GM19455 (cell line): ENCODE results near the gene KCND2.
"Not testable (repeated sequence)": the region's sequence is repeated elsewhere in the genome, so short reads cannot be mapped to it uniquely, and the experiment has no call there.

ENCODE experiments used
- ATAC-seq: cut with Tn5 transposase; IDR thresholded peaks from one replicate; pipeline ENCODE4 v1.9.1; 2021; ENCODE audit not compliant: unreplicated experiment

KCND2 gene

DNA sequence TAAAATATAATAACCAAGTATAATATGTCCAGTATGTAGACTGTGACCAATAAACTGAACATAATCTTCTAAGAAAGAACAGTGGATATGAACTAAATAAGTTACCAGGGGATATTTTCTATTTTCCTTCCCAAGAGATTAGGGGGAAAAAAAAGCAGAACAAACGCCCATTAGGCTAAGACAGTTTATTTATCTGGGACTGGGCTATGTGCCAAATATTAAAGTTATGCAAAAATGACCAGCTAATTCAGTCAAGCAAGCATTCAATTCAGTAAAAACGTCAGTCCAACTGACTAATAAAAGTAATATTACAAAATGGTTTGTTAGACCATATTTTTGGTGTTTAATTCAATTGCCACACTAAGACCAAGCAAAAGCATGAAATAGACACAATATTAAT is 462.8 kb downstream of the KCND2 start:
- ATAC-seq, result no peak

DNA sequence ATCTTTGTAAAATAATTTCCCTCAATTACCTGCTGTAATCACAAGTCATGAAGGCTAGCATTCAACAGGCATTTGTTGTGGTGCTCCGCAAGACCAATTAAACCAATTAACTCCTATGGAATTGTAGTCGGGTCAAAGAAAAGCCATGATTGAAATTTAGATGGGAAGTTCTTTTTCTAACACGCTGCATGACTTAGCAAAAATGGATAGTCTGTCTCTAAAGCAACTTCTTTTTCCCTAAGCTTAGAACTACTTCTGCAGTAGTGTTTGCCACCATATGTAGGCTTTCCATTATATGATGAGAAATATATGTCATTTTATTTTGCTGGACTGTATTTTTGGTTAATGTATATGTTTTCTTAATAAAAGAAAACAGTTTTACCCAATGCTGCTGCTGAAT is 465.8 kb downstream of the KCND2 start:
- no peak for ATAC-seq

DNA sequence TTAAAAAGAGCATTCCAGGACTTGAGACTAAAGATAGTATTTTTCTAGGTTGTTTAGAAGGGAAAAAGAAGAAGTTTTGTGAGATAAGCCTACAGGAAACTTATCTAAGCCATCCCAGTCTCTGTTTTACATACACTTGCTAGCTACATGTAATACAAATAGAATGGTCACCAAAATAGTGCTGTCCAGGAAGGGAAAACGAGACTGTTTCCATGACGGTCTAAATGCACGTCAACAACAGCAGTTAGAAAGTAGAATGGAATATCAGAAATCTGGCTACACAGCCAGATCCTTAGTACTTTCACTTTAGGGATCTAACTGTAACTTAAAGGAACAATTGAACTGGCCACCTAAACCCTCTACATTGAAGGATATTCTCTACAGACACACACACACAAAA is 467.4 kb downstream of the KCND2 start:
- ATAC-seq, result no peak

DNA sequence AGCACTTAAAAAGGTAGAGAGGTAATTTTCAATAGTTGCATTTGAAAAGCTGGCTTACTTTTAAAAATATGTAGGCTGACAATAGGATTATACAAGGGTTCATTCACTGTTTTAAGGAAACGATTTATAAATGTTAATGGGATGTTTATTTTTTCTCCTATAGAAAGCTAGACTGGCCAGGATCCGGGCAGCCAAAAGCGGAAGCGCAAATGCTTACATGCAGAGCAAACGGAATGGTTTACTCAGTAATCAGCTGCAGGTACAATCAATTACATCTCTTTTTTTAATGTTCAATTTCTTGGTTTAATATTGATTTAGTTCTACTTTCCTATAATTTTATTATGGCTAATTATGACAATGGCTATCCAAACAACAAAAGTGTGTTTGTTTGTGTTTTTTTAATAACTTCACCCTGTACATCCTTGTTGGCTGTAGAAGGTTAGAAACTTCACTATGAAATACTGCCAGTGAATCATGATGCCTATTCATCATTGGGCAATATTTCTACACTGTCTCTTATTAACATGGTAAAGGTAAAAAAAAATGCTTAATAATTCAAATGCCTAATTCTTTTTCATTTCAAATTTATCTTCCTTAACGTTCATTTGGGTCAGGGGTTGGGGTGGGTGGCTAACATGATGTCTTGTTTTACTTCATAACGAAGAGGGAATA is 468.5 kb downstream of the KCND2 start:
- ATAC-seq, result no peak

DNA sequence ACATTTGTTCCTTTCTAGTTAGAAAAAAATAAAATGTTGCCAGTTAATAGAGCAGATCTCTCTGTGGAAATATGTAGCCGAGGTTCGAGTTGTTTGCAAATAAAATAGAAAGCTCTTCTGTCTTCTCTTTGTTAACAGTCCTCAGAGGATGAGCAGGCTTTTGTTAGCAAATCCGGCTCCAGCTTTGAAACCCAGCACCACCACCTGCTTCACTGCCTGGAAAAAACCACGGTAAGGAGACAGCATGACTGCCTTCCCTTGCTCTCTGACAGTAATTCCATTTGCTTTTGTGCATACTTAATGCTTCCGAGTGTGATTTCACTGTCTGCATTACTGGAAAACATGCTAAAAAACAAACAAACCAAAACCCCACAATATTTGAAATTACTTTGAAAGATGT is 469.4 kb downstream of the KCND2 start:
- ATAC-seq, result no peak

DNA sequence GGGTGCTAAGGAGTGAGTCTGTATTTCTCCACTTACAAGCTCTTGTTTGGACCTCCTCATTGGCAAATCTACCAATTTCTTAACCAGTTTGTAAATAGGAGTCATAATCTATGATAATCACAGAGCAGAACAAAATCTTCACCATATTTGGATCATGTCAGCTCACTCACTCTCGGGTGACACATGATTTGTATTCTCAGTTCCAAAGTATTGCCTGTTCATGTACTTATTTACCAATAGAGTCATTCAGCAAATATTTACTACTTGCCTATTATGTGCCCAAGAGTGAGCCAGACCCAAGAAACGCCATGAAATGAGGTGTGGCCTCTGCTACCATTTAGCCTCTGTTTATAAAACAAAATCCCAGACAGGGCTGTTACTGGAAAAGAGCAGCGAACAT is 470.2 kb downstream of the KCND2 start:
- no peak for ATAC-seq

DNA sequence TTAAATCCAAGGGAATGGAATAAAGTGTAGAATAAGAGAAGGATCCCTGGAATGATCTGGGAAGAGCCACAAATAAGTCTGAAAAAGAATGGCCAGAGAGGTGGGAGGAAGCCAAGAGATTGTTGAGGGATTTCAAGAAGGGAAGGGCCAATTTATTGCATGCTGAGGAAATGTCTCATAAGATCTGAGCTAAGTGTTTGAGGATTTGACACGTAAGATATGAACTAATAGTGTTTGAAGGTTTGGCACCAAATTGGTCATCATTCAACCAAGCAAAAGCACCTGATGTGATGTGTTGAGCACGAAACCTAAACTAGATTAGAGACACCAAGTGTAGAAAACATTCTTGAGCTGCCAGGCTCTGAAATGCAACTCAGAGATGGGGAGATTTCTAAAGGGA is 487.1 kb downstream of the KCND2 start:
- ATAC-seq, result no peak

DNA sequence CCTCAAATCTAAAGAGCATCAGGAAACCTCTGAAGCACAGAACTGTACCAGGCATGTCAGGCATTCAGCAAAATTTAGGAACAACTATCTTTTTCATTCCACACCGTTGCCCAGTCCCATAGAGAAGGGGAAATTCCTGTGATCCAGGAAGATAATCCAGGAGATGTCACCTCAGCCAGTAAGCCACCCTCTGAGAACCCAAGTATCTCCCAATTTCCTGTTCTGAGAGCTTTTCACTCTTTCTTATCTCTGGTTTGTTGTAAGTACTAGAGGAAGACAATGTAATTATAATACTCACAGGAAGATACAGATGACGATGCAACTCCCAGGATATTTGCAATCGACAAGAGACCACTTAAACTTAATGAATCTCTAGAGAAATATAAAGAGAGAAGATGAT is 487.9 kb downstream of the KCND2 start:
- ATAC-seq, result no peak

DNA sequence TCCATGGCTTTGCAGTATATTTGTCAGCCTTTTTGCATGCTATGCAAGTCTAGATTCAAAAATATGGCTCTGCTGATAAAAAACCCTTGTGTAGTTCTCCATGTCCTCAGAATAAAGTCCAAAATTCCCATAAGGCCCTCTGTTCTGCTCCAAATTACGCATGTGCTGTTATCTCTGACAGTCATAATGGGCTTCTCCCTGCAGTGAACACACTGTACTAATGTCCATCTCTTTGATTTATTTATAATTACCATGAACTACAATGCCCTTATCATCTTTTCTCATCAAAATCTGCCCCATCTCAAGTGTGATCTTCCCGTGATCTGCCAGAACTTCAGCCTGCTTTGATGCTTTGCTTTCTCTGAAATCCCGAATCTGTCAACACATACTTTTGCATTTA is 497.2 kb downstream of the KCND2 start:
- no peak for ATAC-seq

DNA sequence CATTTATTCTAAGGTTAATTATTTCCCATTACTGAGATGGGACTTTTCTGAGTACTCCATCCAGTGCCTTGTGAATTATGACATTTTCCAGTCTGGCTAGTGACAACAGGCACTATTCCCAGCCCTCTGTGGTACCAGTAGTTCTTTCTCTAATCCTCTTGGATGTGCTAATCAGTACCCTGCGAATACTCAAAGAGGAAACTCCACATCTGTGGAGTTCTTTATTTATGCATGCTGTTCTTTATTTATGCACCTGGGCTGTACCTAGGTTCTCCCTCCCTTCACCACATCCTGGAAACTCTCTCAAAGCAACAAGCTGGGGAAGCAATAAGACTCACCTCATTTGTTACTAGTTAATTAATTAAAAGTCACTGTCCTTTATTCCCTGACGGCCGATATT is 501.5 kb downstream of the KCND2 start:
- no peak for ATAC-seq

DNA sequence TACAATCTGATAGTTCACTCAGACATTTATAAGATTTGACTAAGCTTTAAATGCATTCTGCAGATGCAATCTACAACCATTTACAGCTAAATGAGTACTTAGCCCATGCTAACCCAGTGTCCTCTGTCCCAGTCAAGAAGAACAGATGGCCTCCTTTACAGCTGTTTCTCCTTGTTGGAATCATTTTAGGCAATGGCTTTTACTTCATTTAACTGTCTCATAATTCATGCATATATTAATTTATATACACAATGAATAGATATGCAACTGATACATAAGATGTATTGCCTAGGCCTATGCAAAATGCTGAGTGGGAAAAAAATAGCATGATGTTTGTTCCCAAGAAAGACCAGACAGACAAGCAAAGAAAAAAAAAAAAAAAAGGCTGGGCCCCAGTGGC is 502.8 kb downstream of the KCND2 start:
- no peak for ATAC-seq

DNA sequence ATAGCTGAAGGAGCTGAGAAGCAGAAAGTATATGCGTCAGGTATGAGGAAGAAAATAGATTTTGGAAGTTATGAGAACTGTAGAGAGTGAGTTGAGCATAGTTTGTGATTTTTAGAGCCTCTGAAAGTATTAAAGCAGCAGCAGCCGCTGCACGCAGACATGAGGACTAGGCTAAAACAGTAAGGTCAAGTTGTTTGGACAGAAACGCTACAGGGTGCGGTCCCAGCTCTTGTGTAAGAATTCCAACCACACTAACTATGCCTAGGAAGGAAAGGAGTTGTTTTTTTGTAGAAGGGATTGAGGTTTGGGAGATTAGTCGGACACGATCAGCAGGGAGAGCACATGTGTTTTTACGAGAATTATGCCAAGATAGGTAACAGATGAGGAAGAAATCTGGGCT is 506.1 kb downstream of the KCND2 start:
- ATAC-seq, result not testable (repeated sequence)

DNA sequence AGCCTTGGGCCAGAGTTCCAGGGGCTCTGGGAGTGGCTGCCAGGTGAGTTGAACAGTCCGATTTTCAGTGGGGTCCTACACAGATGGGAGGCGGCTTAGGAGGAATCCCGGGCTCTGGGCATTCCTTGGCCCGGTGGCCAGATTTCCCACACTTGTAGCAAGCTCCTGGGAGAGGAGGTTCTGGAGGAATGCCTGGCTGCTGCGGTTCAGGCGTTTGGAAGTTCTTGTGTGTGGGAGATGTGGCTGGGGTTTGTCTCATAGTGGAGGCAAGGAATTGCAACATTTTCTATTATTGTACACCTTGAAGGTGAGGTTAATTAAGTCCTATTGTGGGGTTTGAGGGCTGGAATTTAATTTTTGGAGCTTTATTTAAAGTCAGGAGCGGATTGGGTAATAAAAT is 507.5 kb downstream of the KCND2 start:
- ATAC-seq, result not testable (repeated sequence)

DNA sequence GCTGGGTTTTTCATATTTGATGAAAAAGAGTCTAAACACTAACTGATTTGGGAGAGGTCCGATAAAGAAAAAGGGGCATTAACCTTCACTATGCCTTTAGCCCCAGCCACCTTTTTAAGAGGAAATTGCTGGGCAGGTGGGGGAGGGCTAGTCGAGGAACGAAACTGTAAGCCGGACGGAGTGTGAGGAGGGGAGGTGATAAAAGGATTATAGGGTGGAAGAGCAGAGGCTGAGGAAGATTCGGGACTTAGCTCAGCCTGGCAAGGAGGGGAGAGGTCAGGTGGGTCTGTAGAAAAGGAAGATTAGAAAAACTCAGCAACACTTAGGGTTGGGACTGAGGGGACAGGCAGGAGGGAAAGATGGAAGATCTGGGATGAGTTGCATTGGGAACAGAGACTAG is 508.0 kb downstream of the KCND2 start:
- no peak for ATAC-seq

DNA sequence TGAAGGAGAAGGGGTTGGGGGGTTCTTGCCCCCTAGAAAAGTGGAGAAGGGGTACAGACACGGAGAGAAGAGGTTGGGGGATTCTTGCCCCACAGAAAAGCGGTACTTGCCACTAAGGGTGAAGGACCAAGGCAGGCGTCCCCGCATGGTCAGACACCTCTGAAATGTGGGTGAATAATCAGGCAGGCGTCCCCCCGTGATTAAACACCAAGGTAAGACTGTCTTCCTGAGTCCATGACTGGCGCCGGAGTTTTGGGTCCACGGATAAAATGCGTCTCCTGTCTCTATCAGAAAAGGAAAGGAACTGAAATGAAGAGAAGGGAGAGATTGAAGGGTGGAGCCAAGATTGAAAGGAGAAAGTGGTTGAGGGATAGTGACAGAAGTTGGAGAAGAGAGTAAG is 508.9 kb downstream of the KCND2 start:
- ATAC-seq, result not testable (repeated sequence)

DNA sequence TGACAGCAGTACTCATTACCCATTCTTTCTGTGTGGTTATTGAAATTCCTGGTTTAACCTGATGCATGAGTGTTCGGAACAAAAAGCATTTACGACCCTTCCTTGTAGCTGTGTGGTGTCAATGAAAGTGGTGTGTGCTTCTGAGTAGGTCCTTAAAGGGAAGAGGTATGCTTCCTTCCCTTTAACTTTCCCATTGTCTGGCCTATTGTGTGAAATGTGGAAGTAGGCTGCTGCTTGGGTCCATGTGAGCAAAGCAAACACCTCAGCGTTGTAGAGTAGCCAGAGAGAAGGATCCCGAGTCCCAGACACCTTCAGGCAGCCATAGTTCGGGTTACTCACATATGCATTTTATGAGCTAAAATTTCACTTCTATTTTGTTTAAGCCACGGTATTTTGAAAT is 510.3 kb downstream of the KCND2 start:
- no peak for ATAC-seq

DNA sequence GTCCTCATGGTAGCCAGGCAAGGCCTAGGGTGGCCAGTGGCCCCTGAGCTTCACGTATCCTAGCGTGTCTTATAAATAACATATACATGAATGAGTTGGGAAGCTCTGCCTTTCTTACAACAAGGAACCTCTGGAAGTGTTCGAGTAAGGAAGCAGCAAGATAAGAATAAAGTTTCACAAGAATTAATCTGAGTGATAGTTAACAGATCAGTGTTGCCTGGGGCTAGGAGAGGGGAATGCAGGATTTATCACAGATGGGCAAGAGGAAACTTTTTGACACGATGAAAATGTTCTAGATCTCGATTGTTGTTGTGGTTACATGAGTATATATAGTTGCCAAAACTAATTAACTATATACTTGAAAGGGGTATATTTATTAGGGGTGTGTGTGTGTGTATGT is 510.7 kb downstream of the KCND2 start:
- no peak for ATAC-seq

DNA sequence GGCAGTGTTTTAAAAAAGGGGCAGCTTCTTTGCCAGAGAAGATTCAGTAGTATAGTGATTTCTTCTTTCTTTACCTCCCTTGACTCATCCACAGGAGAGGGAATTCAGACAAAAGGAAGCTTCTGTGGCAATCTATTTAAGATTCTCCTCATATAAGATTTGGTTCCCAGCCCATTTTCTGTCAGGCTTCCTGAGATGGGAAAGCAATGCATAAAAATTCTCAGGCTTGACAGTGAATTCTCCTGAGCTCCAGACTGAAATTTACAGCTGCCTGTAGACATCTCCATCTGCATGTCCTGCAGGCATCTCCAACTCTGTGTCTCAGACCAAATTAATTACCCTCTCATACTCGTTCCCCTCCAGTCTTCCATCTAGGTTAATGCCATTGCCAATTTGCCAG is 512.1 kb downstream of the KCND2 start:
- no peak for ATAC-seq

DNA sequence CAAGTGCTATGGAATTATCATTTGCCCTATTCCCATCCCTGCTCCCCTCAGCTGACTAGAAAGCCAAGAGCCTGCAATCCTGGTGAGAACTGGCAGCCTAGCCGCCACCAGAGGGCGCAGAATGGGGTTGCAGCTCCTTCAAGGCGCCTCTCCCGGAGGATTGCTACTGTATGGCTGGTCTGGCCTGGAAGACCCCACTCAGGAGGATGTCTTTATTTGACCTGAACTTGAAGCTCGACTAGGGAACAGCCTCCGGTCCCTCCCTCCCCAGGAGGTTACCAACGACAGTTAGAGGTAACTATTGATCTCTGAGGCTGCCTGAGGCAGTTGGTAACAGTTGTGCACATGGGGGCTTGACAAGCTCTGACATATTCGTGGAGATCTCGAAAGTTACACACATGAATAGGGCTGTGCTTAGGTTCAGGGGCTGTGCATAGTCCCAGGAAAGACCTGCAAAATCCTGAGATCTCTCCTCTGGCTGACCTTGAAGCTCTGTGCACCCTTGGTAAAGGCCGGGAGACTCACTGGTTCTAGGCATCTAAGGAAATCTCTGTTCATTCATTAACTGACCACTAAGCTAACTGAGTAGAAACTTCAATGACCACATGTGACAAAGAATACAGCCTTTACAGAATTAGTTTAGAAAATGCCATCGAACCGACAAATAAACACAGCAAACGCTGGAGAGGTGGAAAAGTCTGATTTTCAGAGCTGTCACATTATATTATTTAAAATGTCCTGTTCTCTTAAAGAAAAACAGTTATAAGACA is 519.3 kb downstream of the KCND2 start:
- ATAC-seq, result peak; percentile 97

DNA sequence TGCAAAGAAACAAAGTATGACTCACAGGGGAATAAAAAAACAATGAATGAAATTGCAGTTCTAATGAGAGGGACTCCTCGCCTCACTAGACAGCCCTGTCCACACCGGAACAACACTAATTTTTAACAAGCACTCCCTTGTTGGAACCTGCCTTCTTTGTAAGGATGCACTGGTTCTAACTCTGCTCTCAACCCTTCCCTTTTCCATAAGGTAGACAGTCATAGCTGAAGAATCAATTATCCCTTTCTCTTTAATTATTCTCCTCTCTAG is 519.8 kb downstream of the KCND2 start:
- ATAC-seq, result no peak

DNA sequence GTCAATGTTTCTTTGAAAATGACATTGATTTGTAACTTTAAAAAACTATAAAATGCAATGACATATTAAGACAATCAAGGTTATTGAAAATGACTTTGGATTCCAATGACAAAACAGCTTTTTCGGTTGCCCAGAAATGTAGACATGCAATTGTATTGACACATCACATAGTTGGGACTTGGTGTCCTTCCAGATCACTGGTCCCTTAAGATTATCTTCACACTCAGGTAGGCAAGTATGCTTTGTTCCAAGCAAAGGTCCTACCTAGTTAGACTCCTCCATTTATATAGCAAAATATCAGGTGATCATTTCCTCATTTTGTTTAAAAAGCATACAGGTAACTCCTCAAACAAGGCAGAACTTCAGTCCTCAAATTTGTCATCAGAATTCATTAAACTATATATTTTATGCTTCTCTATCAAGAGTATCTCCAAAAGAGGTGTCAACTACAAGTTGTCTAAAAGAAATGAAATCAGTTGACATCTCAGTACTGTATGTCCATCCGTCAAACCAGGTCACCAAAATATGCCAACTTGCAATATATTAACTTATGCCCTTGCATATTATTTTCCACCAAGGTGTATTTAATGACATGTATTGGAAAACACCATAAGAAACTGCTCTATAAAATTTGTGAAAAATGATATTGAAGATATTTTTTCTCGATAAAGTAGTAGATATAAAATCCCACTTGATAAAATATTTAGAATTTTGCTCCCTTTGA is 520.4 kb downstream of the KCND2 start:
- ATAC-seq, result no peak

DNA sequence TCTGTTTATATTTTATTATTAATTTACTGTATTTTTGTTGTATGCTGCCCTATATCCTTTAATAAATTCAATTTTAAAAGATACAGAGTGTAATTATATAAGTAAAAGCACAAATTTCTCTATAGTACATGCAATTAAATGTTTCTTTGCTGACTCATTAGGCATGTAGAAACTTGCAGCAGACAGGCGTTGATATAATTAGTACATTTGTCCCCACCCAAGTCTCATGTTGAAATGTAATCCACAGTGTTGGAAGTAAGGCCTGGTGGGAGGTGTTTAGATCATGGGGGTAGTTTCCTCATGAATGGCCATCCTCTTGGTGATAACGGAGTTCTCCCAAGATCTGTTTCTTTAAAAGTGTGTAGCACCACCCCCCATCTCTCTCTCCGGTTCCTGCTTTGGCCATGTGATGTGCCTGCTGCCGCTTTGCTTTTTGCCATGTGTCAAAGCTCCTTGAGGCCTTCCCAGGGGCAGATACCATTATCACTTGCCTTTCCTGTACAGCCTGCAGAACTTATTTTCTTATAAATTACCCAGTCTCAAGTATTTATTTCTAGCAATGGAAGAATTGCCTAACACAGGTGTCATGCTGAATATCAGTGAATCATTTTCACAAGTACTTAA is 521.2 kb downstream of the KCND2 start:
- ATAC-seq, result no peak
